Neuronal stem cell (in vitro differentiated cells): ENCODE data around the gene TPST2.
A peak's percentile ranks its signal among the peaks of the same experiment; 100 is the strongest.

ENCODE experiments used
- DNase-seq: peaks from one replicate; pipeline ENCODE4 v3.0.0-alpha.2; 2013; ENCODE audit warnings: low spot score
- H2AFZ ChIP-seq: one replicate; pipeline ENCODE4 v1.6.1; 2013; ENCODE audit warnings: mild to moderate bottlenecking, low read length, inconsistent platforms
- H2AK5ac ChIP-seq: 2 replicates; pipeline ENCODE4 v1.6.1; 2013; ENCODE audit warnings: low read depth, mild to moderate bottlenecking, inconsistent platforms, low read length, moderate library complexity, mixed read lengths
- H2BK120ac ChIP-seq: 2 replicates; pipeline ENCODE4 v1.6.1; 2013; ENCODE audit warnings: low read depth, mild to moderate bottlenecking, inconsistent platforms, low read length, moderate library complexity, mixed read lengths
- H2BK12ac ChIP-seq: one replicate; pipeline ENCODE4 v1.6.1; 2013; ENCODE audit warnings: low read length, inconsistent platforms
- H2BK15ac ChIP-seq: 2 replicates; pipeline ENCODE4 v1.6.1; 2013; ENCODE audit warnings: mild to moderate bottlenecking, low read length, inconsistent platforms, mixed read lengths
- H2BK5ac ChIP-seq: one replicate; pipeline ENCODE4 v1.6.1; 2013; ENCODE audit warnings: inconsistent platforms, mild to moderate bottlenecking, low read length, moderate library complexity
- H3K14ac ChIP-seq: one replicate; pipeline ENCODE4 v1.6.1; 2013; ENCODE audit warnings: low read length, inconsistent platforms
- H3K18ac ChIP-seq: 2 replicates; pipeline ENCODE4 v1.6.1; 2013; ENCODE audit warnings: low read length, inconsistent platforms
- H3K23ac ChIP-seq: 2 replicates; pipeline ENCODE4 v1.6.1; 2013; ENCODE audit warnings: low read depth, mild to moderate bottlenecking, mixed read lengths, low read length, inconsistent platforms; ENCODE audit not compliant: poor library complexity
- H3K27ac ChIP-seq: replicated peaks from 3 replicates; pipeline ENCODE4 v1.5.1; 2013; ENCODE audit warnings: low read length, inconsistent platforms
- H3K27me3 ChIP-seq, 3 experiments: 2 replicates each; pipeline ENCODE4 v1.6.1; 2013; ENCODE audit warnings: low read length in 3 of 3, mild to moderate bottlenecking in 2 of 3, inconsistent platforms in 1 of 3, low read depth in 1 of 3, mixed read lengths in 1 of 3, moderate library complexity in 1 of 3; ENCODE audit not compliant: control insufficient read depth in 3 of 3, insufficient read depth in 3 of 3
- H3K36me3 ChIP-seq, 2 donors: replicated peaks in 1 of 2; 2 replicates each; pipeline ENCODE4 v1.6.1; 2013; ENCODE audit warnings: low read length in 2 of 2; ENCODE audit not compliant: control insufficient read depth in 2 of 2, insufficient read depth in 2 of 2
- H3K4ac ChIP-seq: 2 replicates; pipeline ENCODE4 v1.6.1; 2013; ENCODE audit warnings: inconsistent platforms, mild to moderate bottlenecking, low read length, moderate library complexity
- H3K4me1 ChIP-seq, 2 donors: 1 replicate in 1 of 2; 2 replicates in 1 of 2; pipeline ENCODE4 v1.6.1; 2013; ENCODE audit warnings: low read length in 2 of 2, low read depth in 1 of 2; ENCODE audit not compliant: control insufficient read depth in 2 of 2, insufficient read depth in 1 of 2
- H3K4me2 ChIP-seq: one replicate; pipeline ENCODE4 v1.6.1; 2013; ENCODE audit warnings: mild to moderate bottlenecking, low read length, inconsistent platforms; ENCODE audit not compliant: insufficient read depth, poor library complexity, severe bottlenecking
- H3K4me3 ChIP-seq, 2 donors: 2 replicates each; pipeline ENCODE4 v1.5.1; 2013; ENCODE audit warnings: low read length in 2 of 2, mild to moderate bottlenecking in 2 of 2, inconsistent platforms in 1 of 2, moderate library complexity in 1 of 2
- H3K79me1 ChIP-seq: one replicate; pipeline ENCODE4 v1.6.1; 2013; ENCODE audit warnings: low read depth, mild to moderate bottlenecking, inconsistent platforms, low read length, moderate library complexity
- H3K9ac ChIP-seq: one replicate; pipeline ENCODE4 v1.6.1; 2013; ENCODE audit warnings: mild to moderate bottlenecking, low read depth, low read length, inconsistent platforms; ENCODE audit not compliant: poor library complexity
- H3K9me3 ChIP-seq, 2 donors: replicated peaks in 1 of 2; 2 replicates each; pipeline versions ENCODE3 to v1.6.1; 2013; ENCODE audit warnings: low read length in 2 of 2, mild to moderate bottlenecking in 2 of 2, inconsistent platforms in 1 of 2, low read depth in 1 of 2, mixed read lengths in 1 of 2, moderate library complexity in 1 of 2; ENCODE audit not compliant: control insufficient read depth in 2 of 2, insufficient read depth in 1 of 2
- H4K8ac ChIP-seq: one replicate; pipeline ENCODE4 v1.6.1; 2013; ENCODE audit warnings: low read depth, mild to moderate bottlenecking, inconsistent platforms, low read length, moderate library complexity
- H4K91ac ChIP-seq: one replicate; pipeline ENCODE4 v1.6.1; 2013; ENCODE audit warnings: low read length, low read depth, mild to moderate bottlenecking, inconsistent platforms; ENCODE audit not compliant: poor library complexity
- WGBS, 2 donors: extraction: QIAGEN DNeasy Blood & Tissue Kit; methylation state at CpG; one replicate each; pipeline ENCODE4 v1.1.7; 2013; ENCODE audit warnings: missing lambda C conversion rate in 2 of 2, mixed read lengths in 1 of 2; ENCODE audit not compliant: insufficient read length in 2 of 2, insufficient replicate concordance in 1 of 2; ENCODE audit errors: extremely low coverage in 2 of 2; 5-methylcytosine and 5-hydroxymethylcytosine counted together

Gene TPST2

GRCh38 chr22:26542831-26543230, 47.1 kb downstream of the TPST2 start:
- Histone ChIP-seq H3K23ac (no peak overlapping the region), H2AFZ (no peak overlapping the region), H2BK15ac (no peak overlapping the region), H3K4me2 (no peak overlapping the region), H3K9me3 (peaks cover 0 to 2% of the 10 kb centered on the region in 2 donors), H3K4me1 (no peaks in the 10 kb centered on the region), H4K8ac (no peak overlapping the region), H3K14ac (no peak overlapping the region), H3K4me3 (no peak overlapping the region), H3K36me3 (peaks cover 11 to 72% of the 10 kb centered on the region in 2 donors), H2AK5ac (no peak overlapping the region), H3K9ac (no peak overlapping the region), H3K79me1 (peaks cover 3% of the 10 kb centered on the region), H3K27me3 (no peaks in the 10 kb centered on the region), H2BK5ac (no peak overlapping the region), H2BK12ac (no peak overlapping the region), H3K18ac (no peak overlapping the region), H3K4ac (no peak overlapping the region), H4K91ac (no peak overlapping the region), H2BK120ac (no peak overlapping the region), H3K27ac (no peak overlapping the region)
- DNase-seq = no peak
- no CpG with 5 or more reads among the region's 3 CpGs for WGBS, 2 donors

GRCh38 chr22:26541167-26541819, 48.6 kb downstream of the TPST2 start:
- Histone ChIP-seq H2BK15ac (no peak overlapping the region), H2BK5ac (no peak overlapping the region), H3K9ac (no peak overlapping the region), H3K27ac (no peak overlapping the region), H3K79me1 (peaks cover 3% of the 10 kb centered on the region), H3K27me3 (no peaks in the 10 kb centered on the region), H3K4ac (no peak overlapping the region), H3K4me1 (no peaks in the 10 kb centered on the region), H3K23ac (peak overlapping the region; percentile 39), H3K9me3 (peaks cover 0 to 2% of the 10 kb centered on the region in 2 donors), H3K4me3 (no peak overlapping the region), H3K4me2 (no peak overlapping the region), H3K36me3 (peaks cover 11 to 80% of the 10 kb centered on the region in 2 donors), H4K8ac (no peak overlapping the region), H3K14ac (no peak overlapping the region), H3K18ac (no peak overlapping the region), H2BK120ac (no peak overlapping the region), H2AK5ac (no peak overlapping the region), H4K91ac (no peak overlapping the region), H2AFZ (no peak overlapping the region), H2BK12ac (peak overlapping the region; percentile 61)
- DNase-seq = no peak
- WGBS, 2 donors = no CpG with 5 or more reads among the region's 47 CpGs

- WGBS, 2 donors = no CpG with 5 or more reads among the region's 2 CpGs
- H3K4me2 ChIP-seq = no peak overlapping the region
These were observed 49.8 kb downstream of the TPST2 start for GRCh38 chr22:26540119-26540518.

GRCh38 chr22:26536762-26537134, 53.2 kb downstream of the TPST2 start:
- no CpG with 5 or more reads among the region's 3 CpGs for WGBS, 2 donors
- no peak overlapping the region for H2BK120ac ChIP-seq
- H3K4me1 ChIP-seq = peaks cover 0 to 1% of the 10 kb centered on the region in 2 donors
- H3K79me1 ChIP-seq = peaks cover 3% of the 10 kb centered on the region
- no peaks in the 10 kb centered on the region for H3K27me3 ChIP-seq
- no peak overlapping the region for H3K9ac ChIP-seq
- no peak overlapping the region for H3K4me3 ChIP-seq
- peaks cover 12 to 93% of the 10 kb centered on the region in 2 donors for H3K36me3 ChIP-seq
- H3K18ac ChIP-seq = no peak overlapping the region
- H2AK5ac ChIP-seq = no peak overlapping the region
- H2BK12ac ChIP-seq = no peak overlapping the region
- no peak overlapping the region for H3K4ac ChIP-seq
- no peak for DNase-seq
- no peak overlapping the region for H2BK15ac ChIP-seq
- no peak overlapping the region for H3K14ac ChIP-seq
- no peak overlapping the region for H4K91ac ChIP-seq
- H3K23ac ChIP-seq = no peak overlapping the region
- no peak overlapping the region for H4K8ac ChIP-seq
- peaks cover 0 to 2% of the 10 kb centered on the region in 2 donors for H3K9me3 ChIP-seq
- no peak overlapping the region for H2AFZ ChIP-seq
- no peak overlapping the region for H2BK5ac ChIP-seq
- no peak overlapping the region for H3K27ac ChIP-seq
- H3K4me2 ChIP-seq = no peak overlapping the region

More at GRCh38 chr22:26540119-26540518, 49.8 kb downstream of the TPST2 start:
- Histone ChIP-seq H2BK5ac (no peak overlapping the region), H3K4ac (no peak overlapping the region), H3K79me1 (peaks cover 3% of the 10 kb centered on the region), H3K23ac (no peak overlapping the region), H2AK5ac (no peak overlapping the region), H3K9ac (no peak overlapping the region), H3K27ac (no peak overlapping the region), H4K8ac (no peak overlapping the region), H4K91ac (no peak overlapping the region), H2BK120ac (no peak overlapping the region), H3K36me3 (peaks cover 12 to 88% of the 10 kb centered on the region in 2 donors), H3K14ac (no peak overlapping the region), H3K4me1 (no peaks in the 10 kb centered on the region), H3K27me3 (no peaks in the 10 kb centered on the region), H3K18ac (no peak overlapping the region), H3K9me3 (peaks cover 0 to under 1% of the 10 kb centered on the region in 2 donors), H2BK12ac (no peak overlapping the region), H2AFZ (no peak overlapping the region), H3K4me3 (no peak overlapping the region), H2BK15ac (no peak overlapping the region)
- DNase-seq = no peak
